ENCODE measurements around the gene PKD1L1.

DNA sequence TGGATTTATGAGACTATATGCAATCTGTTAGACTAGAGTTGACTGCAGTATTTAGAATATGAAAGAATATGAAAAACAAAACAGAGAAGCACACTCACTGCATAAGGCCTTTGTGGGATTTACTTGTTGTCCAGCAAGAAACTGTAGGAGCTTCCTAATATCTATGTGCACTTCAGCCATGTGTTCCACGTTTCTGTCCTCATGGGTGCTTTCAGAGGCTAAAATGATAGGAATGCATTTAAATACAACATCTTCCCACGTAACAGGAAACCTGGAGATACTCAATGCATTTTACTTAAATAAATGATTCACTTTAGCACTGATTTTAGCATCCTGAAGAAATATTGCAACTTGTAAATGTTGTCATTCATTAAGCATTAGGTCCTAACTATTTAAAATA, 19.4 kb upstream of the PKD1L1 start:
- TF ChIP-seq CTCF (IDR thresholded peaks at IDR 0.05) (no peak), EZH2 (IDR thresholded peaks at IDR 0.05; ENCODE audit: borderline replicate concordance, insufficient read depth, low read depth, low read length, poor library complexity, severe bottlenecking) (no peak)

All from B cell (primary cell).